CD4-positive, CD25-positive, alpha-beta regulatory T cell (primary cell): ENCODE results near the gene NEDD8. TPM values are rescaled to one million over a fixed set of nuclear protein-coding genes. Genes with fewer than 3 reads are reported as not detected.
"Not testable (repeated sequence)": the region's sequence is repeated elsewhere in the genome, so short reads cannot be mapped to it uniquely, and the experiment has no call there.

Source experiments
- ATAC-seq, 2 donors: fragments of 150-1000 bp; cut with Tn5 transposase; one replicate each; pipeline ENCODE4 v1.10.0; 2021; ENCODE audit warnings: low read depth in 2 of 2, moderate number of reproducible peaks in 2 of 2, moderate library complexity in 1 of 2
- DNase-seq, 3 donors: peaks; one replicate each; pipeline versions ENCODE4 v3.0.0 to v3.0.0-alpha.2; 2012 to 2022; ENCODE audit warnings: mixed read lengths in 1 of 3
- H3K27ac ChIP-seq: one replicate; pipeline ENCODE4 v1.7.0; 2013; ENCODE audit warnings: mild to moderate bottlenecking, low read length; ENCODE audit not compliant: insufficient read depth, poor library complexity, severe bottlenecking
- H3K27me3 ChIP-seq: one replicate; pipeline ENCODE4 v1.7.0; 2013; ENCODE audit warnings: low read length; ENCODE audit not compliant: control insufficient read depth, insufficient read depth
- H3K36me3 ChIP-seq: one replicate; pipeline ENCODE4 v1.7.0; 2013; ENCODE audit warnings: mild to moderate bottlenecking, low read length, moderate library complexity; ENCODE audit not compliant: control insufficient read depth, insufficient read depth
- H3K4me1 ChIP-seq: 2 replicates; pipeline ENCODE4 v1.7.0; 2013; ENCODE audit warnings: mild to moderate bottlenecking, low read length; ENCODE audit not compliant: insufficient read depth, control insufficient read depth, poor library complexity, severe bottlenecking
- H3K4me3 ChIP-seq: one replicate; pipeline ENCODE4 v1.7.0; 2013; ENCODE audit warnings: low read depth, mild to moderate bottlenecking, low read length, moderate library complexity
- H3K9me3 ChIP-seq, 2 experiments: 1 replicate in 1 of 2; 2 replicates in 1 of 2; pipeline ENCODE4 v1.7.0; 2013; ENCODE audit warnings: low read length in 2 of 2, mild to moderate bottlenecking in 1 of 2, moderate library complexity in 1 of 2; ENCODE audit not compliant: control insufficient read depth in 2 of 2
- H3K27ac Mint-ChIP-seq, 3 donors: one replicate each; pipeline ENCODE4 v1.8.0; 2020 to 2022; ENCODE audit warnings: mild to moderate bottlenecking in 3 of 3, mixed read lengths in 3 of 3, moderate library complexity in 2 of 3
- H3K27me3 Mint-ChIP-seq: one replicate; pipeline ENCODE4 v1.8.0; 2022; ENCODE audit warnings: mild to moderate bottlenecking, mixed read lengths
- H3K36me3 Mint-ChIP-seq: one replicate; pipeline ENCODE4 v1.8.0; 2020; ENCODE audit warnings: mixed read lengths
- H3K4me1 Mint-ChIP-seq, 4 donors: one replicate each; pipeline ENCODE4 v1.8.0; 2020 to 2022; ENCODE audit warnings: mixed read lengths in 4 of 4, mild to moderate bottlenecking in 1 of 4
- H3K4me3 Mint-ChIP-seq, 4 donors: one replicate each; pipeline ENCODE4 v1.8.0; 2020 to 2022; ENCODE audit warnings: mild to moderate bottlenecking in 4 of 4, mixed read lengths in 4 of 4, moderate library complexity in 3 of 4
- H3K9me3 Mint-ChIP-seq, 7 donors: one replicate each; pipeline ENCODE4 v1.8.0; 2020 to 2022; ENCODE audit warnings: mixed read lengths in 7 of 7, mild to moderate bottlenecking in 3 of 7, moderate library complexity in 2 of 7
- polyA plus RNA-seq, 4 donors: library from polyadenylated mRNA; unstranded; fragments of 300-500 nt; fragmentation: Illumina TruSeq; gene quantifications; one replicate each; pipeline ENCODE4 v1.2.3, GENCODE V29; 2021
- total RNA-seq: library from RNA; stranded (reverse); gene quantifications from one replicate; pipeline ENCODE4 v1.2.3, GENCODE V29; 2022

Gene NEDD8
- total and polyA plus RNA-seq, 5 donors from 2014 or later, result 89.1 to 440 (median 345) TPM

- peaks cover 15 to 49% (median 24%) of the 10 kb centered on the region in 4 donors for H3K4me1 Mint-ChIP-seq
Observed at GRCh38 chr14:24204163-24205146, 27.7 kb downstream of the NEDD8 start.

GRCh38 chr14:24203249-24203886 lies 28.8 kb downstream of the NEDD8 start:
- H3K4me3 Mint-ChIP-seq, result not testable (repeated sequence)

More at GRCh38 chr14:24204163-24205146, 27.7 kb downstream of the NEDD8 start:
- Mint-ChIP-seq H3K27ac (peak overlapping the region in 1 of 3 donors; percentile 0), H3K4me3 (no peak overlapping the region), H3K36me3 (peaks cover 45% of the 10 kb centered on the region), H3K27me3 (no peaks in the 10 kb centered on the region), H3K9me3 (peaks cover 0 to 2% (median 0%) of the 10 kb centered on the region in 7 donors)
- no peaks in the 10 kb centered on the region for H3K27me3 ChIP-seq
- peaks cover 39% of the 10 kb centered on the region for H3K36me3 ChIP-seq
- ATAC-seq (no peak), DNase-seq (no peak)
- no peaks in the 10 kb centered on the region for H3K4me1 ChIP-seq
- H3K9me3 ChIP-seq, result no peaks in the 10 kb centered on the region
- no peak overlapping the region for H3K4me3 ChIP-seq
- H3K27ac ChIP-seq, result no peak overlapping the region

GRCh38 chr14:24202538-24202937 lies 29.6 kb downstream of the NEDD8 start:
- peaks cover 26% of the 10 kb centered on the region for H3K36me3 ChIP-seq
- H3K9me3 ChIP-seq, DNase-seq, H3K4me3 ChIP-seq, H3K4me3 Mint-ChIP-seq, H3K27me3 Mint-ChIP-seq, H3K27ac ChIP-seq, H3K9me3 Mint-ChIP-seq, H3K4me1 ChIP-seq, ATAC-seq, H3K27me3 ChIP-seq: not testable (repeated sequence)
- H3K27ac Mint-ChIP-seq, result peak overlapping the region in 1 of 3 donors; percentile 32
- peaks cover 25 to 59% (median 30%) of the 10 kb centered on the region in 4 donors for H3K4me1 Mint-ChIP-seq
- peaks cover 44% of the 10 kb centered on the region for H3K36me3 Mint-ChIP-seq

More at GRCh38 chr14:24203249-24203886, 28.8 kb downstream of the NEDD8 start:
- H3K9me3 ChIP-seq, H3K27ac Mint-ChIP-seq, H3K9me3 Mint-ChIP-seq, H3K27me3 ChIP-seq, H3K27me3 Mint-ChIP-seq, H3K27ac ChIP-seq, H3K4me3 ChIP-seq, ATAC-seq, DNase-seq, H3K4me1 ChIP-seq: not testable (repeated sequence)
- peaks cover 25 to 55% (median 32%) of the 10 kb centered on the region in 4 donors for H3K4me1 Mint-ChIP-seq
- peaks cover 30% of the 10 kb centered on the region for H3K36me3 ChIP-seq
- H3K36me3 Mint-ChIP-seq, result peaks cover 49% of the 10 kb centered on the region

GRCh38 chr14:24198814-24199524 lies 33.2 kb downstream of the NEDD8 start:
- H3K4me1 ChIP-seq, result peaks cover 39% of the 10 kb centered on the region
- peaks cover 4% of the 10 kb centered on the region for H3K36me3 ChIP-seq
- peak overlapping the region; percentile 23 for H3K27ac ChIP-seq
- H3K4me3 ChIP-seq, result no peak overlapping the region
- ATAC-seq (no peak), DNase-seq (no peak)
- Mint-ChIP-seq H3K36me3 (peaks cover 24% of the 10 kb centered on the region), H3K27me3 (peaks cover 13% of the 10 kb centered on the region), H3K4me1 (peaks cover 22 to 66% (median 40%) of the 10 kb centered on the region in 4 donors), H3K9me3 (peaks cover 0 to 2% (median 0%) of the 10 kb centered on the region in 7 donors), H3K27ac (peak overlapping the region; percentile 70 to 91 (median 77)), H3K4me3 (peak overlapping the region in 3 of 4 donors; percentile 4 to 91 (median 38))
- no peaks in the 10 kb centered on the region for H3K9me3 ChIP-seq
- H3K27me3 ChIP-seq, result no peaks in the 10 kb centered on the region

GRCh38 chr14:24197056-24197450 lies 35.1 kb downstream of the NEDD8 start:
- peak overlapping the region in 1 of 3 donors; percentile 98 for H3K27ac Mint-ChIP-seq
- H3K27me3 Mint-ChIP-seq, result peaks cover 13% of the 10 kb centered on the region
- H3K36me3 Mint-ChIP-seq, result peaks cover 23% of the 10 kb centered on the region
- H3K4me1 Mint-ChIP-seq, result peaks cover 22 to 69% (median 42%) of the 10 kb centered on the region in 4 donors
- DNase-seq (no peak), ATAC-seq (no peak)
- Histone ChIP-seq H3K27ac (no peak overlapping the region), H3K9me3 (no peaks in the 10 kb centered on the region), H3K27me3 (no peaks in the 10 kb centered on the region), H3K36me3 (peaks cover 12% of the 10 kb centered on the region), H3K4me3 (no peak overlapping the region), H3K4me1 (peaks cover 40% of the 10 kb centered on the region)
- peak overlapping the region; percentile 94 to 99 (median 96) for H3K4me3 Mint-ChIP-seq
- peaks cover 0 to 2% (median 0%) of the 10 kb centered on the region in 7 donors for H3K9me3 Mint-ChIP-seq

GRCh38 chr14:24196071-24197055 lies 35.8 kb downstream of the NEDD8 start:
- Mint-ChIP-seq H3K27me3 (peaks cover 13% of the 10 kb centered on the region), H3K9me3 (peaks cover 0 to under 1% (median 0%) of the 10 kb centered on the region in 7 donors), H3K4me3 (peak overlapping the region; percentile 94 to 99 (median 96)), H3K27ac (peak overlapping the region; percentile 98), H3K36me3 (peaks cover 19% of the 10 kb centered on the region), H3K4me1 (peaks cover 27 to 72% (median 45%) of the 10 kb centered on the region in 4 donors)
- DNase-seq (peak in 1 of 3 donors; percentile 35), ATAC-seq (no peak)
- H3K36me3 ChIP-seq, result peaks cover 13% of the 10 kb centered on the region
- H3K27ac ChIP-seq, result peak overlapping the region; percentile 98
- H3K9me3 ChIP-seq, result no peaks in the 10 kb centered on the region
- H3K4me1 ChIP-seq, result peaks cover 40% of the 10 kb centered on the region
- H3K27me3 ChIP-seq, result no peaks in the 10 kb centered on the region
- peak overlapping the region; percentile 79 for H3K4me3 ChIP-seq
